ENCODE data around the gene ENKUR.

ENKUR gene

GRCh38 chr10:24938076-24938475 is 77.9 kb downstream of the ENKUR start:
- DNase-seq, result no peak

GRCh38 chr10:24935504-24936292 is 80.3 kb downstream of the ENKUR start:
- DNase-seq, result no peak

All from NCI-H2029 (cell line).